ENCODE data around the gene PDE7B.
A peak's percentile ranks its signal among the peaks of the same experiment; 100 is the strongest.

The PDE7B gene

DNA sequence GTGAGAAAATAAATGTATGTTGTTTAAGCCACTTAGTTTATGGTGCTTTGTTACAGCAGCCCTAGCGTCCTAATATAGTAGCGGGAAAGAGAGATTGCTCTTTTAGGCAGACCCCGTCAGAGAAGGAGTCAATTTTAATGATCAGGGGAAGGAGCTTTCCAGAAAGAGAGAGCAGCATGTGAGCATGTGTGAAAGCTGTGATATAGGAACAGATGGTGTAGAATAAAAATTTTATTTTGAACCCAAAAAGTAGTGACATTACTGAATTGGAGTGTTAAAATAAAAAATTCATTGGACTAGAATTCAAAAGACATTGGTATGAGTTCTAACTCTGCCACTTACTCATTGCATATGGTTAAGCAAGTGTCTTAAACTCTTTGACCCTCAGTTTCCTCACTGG, 119.8 kb downstream of the PDE7B start:
- no peak overlapping the region for H3K4me3 ChIP-seq (ENCODE audit: low read length)
- no peak for DNase-seq (ENCODE audit: low read depth)
- TF ChIP-seq, protein P1, sequence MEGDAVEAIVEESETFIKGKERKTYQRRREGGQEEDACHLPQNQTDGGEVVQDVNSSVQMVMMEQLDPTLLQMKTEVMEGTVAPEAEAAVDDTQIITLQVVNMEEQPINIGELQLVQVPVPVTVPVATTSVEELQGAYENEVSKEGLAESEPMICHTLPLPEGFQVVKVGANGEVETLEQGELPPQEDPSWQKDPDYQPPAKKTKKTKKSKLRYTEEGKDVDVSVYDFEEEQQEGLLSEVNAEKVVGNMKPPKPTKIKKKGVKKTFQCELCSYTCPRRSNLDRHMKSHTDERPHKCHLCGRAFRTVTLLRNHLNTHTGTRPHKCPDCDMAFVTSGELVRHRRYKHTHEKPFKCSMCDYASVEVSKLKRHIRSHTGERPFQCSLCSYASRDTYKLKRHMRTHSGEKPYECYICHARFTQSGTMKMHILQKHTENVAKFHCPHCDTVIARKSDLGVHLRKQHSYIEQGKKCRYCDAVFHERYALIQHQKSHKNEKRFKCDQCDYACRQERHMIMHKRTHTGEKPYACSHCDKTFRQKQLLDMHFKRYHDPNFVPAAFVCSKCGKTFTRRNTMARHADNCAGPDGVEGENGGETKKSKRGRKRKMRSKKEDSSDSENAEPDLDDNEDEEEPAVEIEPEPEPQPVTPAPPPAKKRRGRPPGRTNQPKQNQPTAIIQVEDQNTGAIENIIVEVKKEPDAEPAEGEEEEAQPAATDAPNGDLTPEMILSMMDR (conservative IDR thresholded peaks at IDR 0.05; ENCODE audit: low read depth, low read length): no peak

DNA sequence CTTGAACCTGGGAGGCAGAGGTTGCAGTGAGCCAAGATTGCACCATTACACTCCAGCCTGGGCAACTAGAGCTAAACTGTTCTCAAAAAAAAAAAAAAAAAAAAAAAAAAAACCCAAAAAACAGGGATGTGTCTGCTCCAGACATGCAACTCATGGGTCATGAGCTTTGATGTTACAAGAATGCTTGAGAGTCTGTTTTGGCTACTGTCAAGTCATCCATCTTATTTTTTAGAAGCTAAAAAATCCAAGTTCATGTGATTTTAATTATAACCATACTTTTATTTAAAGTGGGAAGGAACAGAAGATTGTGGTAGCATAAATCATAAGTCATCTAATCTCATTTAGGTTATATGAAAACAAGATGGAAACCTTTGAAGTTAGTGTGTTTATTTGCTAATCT, 120.6 kb downstream of the PDE7B start:
- TF ChIP-seq, protein P1 (conservative IDR thresholded peaks at IDR 0.05; ENCODE audit: low read depth, low read length): no peak
- H3K4me3 ChIP-seq (ENCODE audit: low read length): no peak overlapping the region
- DNase-seq (ENCODE audit: low read depth): no peak

DNA sequence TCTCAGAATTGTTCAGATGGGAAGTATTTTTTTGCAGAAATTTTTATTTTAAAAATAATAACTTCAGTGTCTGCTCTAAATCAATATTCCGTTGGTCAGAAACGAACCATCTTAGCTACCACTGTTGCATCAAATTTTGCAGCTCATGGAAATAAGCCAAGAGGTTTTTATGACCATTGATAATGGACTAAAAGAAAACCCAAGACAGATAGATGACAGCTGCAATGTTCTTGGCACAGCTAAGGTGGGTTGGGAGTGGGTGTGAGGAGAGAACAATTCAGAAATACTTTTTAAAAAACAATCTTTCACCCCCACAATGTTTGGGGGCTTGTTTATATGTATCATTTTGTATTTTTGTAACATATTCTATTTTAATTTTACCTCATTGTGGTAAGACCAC, 121.1 kb downstream of the PDE7B start:
- no peak for DNase-seq (ENCODE audit: low read depth)
- TF ChIP-seq, protein P1 (conservative IDR thresholded peaks at IDR 0.05; ENCODE audit: low read depth, low read length): no peak
- H3K4me3 ChIP-seq (ENCODE audit: low read length): no peak overlapping the region

DNA sequence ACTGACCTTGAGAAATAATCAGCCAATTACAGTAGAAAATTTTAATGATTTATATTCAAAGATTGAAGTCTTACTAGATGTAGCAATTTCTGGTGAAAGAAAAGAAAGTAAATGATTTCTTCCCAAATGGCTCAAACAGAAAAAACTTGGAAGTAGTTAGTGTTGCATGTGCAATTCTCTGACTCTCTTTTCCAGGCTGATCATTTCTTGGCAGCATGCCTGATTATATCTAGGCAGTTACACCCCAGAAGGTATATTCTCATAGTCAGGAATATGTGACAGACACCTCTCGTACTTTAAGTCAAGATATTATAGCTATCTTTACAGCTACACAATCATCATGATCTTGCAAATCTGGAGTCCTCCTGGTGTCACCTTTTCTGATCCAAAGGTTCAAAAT, 122.9 kb downstream of the PDE7B start:
- no peak overlapping the region for H3K4me3 ChIP-seq (ENCODE audit: low read length)
- peak; percentile 5 for DNase-seq (ENCODE audit: low read depth)
- TF ChIP-seq, protein P1 (conservative IDR thresholded peaks at IDR 0.05; ENCODE audit: low read depth, low read length): no peak

DNA sequence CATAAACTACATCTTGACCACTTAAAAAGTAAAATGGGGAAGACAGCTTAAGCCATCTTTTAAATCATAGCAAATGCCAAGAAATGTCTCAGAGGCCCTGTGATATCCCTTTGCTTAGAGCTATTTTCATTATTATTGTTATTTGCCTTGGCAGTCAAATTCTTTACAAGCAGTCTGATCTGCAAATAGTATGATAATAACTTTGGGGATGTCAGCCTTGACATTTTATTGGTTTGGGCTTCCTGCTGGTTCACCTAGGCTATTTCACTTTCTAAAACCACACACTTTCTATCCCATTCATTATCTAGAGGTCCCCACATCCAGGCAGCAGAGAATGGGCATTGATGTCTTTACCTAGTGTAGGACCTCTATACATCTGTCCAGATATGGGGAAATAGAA, 125.1 kb downstream of the PDE7B start:
- H3K4me3 ChIP-seq (ENCODE audit: low read length): no peak overlapping the region
- TF ChIP-seq, protein P1 (conservative IDR thresholded peaks at IDR 0.05; ENCODE audit: low read depth, low read length): no peak
- DNase-seq (ENCODE audit: low read depth): no peak

DNA sequence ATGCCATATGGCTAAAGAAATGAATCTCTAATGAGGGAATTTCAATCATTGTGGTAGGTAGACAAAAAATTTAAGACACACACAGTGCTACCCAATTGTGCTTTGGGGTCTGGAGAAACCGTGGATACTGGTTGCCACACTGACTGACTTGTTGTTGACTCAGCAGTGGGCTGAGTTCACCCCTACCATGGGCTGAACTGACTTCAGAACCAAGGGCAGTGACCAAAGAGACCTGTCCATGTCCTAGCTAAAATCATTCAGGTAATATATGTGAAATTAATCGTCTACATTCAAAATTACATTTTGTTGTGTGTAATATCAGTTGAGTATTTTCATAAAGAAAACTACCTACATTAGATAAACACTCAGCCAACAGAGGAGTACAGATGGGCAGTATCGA, 131.6 kb downstream of the PDE7B start:
- DNase-seq (ENCODE audit: low read depth): no peak
- TF ChIP-seq, protein P1 (conservative IDR thresholded peaks at IDR 0.05; ENCODE audit: low read depth, low read length): no peak
- no peak overlapping the region for H3K4me3 ChIP-seq (ENCODE audit: low read length)

DNA sequence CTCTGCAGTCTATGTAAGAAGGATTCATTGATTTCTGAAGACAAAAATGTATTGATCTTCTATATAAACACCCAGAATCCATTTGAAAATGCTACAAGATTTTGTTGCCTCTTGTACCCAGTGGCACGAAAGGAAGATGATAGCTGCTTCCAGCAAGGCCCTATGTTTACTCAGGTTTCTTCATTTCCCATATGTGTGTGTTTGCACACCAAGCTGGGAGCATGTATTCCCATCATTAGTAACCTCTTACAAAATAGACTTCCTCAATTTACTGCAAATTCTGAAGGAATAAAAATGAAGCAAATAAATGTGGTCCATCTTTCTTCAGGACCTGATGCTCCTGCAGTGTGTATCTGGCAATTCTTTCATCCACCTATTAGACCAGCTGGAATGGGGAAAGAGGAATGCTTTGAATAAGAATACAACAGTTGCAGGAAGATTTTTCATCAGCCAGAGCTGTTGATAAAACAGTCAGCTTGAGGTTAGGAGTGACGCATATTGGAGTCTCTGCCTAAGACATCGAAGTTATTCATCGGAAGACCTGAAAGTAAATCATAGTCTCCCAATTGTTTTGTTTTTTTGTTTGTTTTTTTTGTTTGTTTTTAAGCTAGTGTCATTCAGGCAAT, 132.3 kb downstream of the PDE7B start:
- TF ChIP-seq, protein P1 (conservative IDR thresholded peaks at IDR 0.05; ENCODE audit: low read depth, low read length): no peak
- no peak overlapping the region for H3K4me3 ChIP-seq (ENCODE audit: low read length)
- no peak for DNase-seq (ENCODE audit: low read depth)

Measured in retinal pigment epithelial cell (primary cell).